HK-2 (cell line): ENCODE data around the gene KRTAP10-2.
"Not testable (repeated sequence)": the region's sequence is repeated elsewhere in the genome, so short reads cannot be mapped to it uniquely, and the experiment has no call there.

ENCODE experiments used
- DNase-seq: peaks from one replicate; pipeline ENCODE4 v3.0.0-alpha.2; 2018; ENCODE audit not compliant: unreplicated experiment

The KRTAP10-2 gene

DNA sequence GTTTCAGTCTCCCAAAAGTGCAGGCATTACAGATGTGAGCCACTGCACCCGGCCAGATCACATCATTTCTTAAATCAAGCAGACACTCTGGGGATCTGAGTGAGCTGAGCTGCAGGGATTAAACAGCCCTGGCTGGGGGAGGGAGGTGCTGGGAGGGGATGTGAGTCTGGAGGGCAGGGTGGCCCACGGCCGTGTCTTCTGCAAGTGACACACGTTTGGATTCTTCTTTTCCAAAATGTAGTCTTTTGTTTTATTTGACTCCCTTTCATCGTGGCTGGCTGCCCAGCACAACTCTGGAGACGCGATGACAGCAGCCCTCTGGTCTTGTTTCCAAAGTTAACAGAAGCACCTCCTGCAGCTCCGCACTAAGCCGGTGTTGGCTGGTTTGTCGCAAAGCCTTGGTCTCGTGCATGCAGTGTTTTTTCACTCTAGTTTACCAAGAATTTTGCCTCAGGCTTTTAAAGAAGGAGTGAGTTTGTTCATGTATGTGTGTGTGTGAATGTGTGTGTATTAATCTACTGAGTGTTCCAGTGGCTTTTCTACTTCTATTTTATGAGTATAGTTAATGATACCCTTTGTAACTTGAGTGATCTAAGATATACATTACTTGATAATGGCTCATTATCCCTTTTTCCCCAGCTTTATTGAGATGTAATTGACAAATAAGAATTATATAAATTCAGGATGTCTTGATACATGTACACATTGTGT is 31.9 kb upstream of the KRTAP10-2 start:
- no peak for DNase-seq

DNA sequence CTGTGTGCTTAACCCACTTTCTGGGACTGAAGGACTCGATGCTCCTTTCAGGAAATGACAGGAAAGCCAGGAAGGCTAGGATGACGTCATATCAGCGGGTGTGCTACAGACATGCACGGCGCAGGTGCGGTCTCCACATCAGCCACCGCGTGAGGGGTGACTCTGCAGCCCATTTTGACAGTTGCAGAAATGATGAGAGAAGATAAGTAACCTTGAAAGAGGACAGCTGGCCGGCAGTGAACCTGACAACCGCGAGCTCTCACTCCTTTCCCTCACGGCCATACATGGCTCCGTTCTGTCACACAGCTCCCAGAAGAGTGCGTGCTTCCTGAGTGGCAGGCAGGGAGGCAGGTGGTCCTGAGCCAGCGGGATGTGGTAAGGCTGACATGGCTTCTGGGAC is 30.8 kb upstream of the KRTAP10-2 start:
- no peak for DNase-seq

DNA sequence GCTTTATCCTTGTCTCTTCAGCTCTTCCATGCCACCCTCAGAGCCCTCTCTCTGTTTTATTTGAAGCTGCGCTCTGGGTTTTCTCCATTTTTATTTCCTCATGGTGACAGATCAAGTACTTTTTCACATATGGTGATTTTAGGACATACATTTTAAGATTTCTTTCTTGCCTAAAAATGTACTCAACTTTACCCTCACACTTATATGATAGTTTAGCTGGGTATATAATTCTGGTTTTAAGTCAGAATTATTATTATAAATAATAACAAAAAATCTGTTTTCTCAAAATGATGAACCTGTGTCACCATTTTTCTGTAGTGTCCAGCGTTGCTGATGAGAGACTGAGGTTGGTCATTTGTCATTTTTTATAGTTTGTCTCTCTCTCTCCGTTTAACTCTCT is 29.9 kb upstream of the KRTAP10-2 start:
- no peak for DNase-seq

DNA sequence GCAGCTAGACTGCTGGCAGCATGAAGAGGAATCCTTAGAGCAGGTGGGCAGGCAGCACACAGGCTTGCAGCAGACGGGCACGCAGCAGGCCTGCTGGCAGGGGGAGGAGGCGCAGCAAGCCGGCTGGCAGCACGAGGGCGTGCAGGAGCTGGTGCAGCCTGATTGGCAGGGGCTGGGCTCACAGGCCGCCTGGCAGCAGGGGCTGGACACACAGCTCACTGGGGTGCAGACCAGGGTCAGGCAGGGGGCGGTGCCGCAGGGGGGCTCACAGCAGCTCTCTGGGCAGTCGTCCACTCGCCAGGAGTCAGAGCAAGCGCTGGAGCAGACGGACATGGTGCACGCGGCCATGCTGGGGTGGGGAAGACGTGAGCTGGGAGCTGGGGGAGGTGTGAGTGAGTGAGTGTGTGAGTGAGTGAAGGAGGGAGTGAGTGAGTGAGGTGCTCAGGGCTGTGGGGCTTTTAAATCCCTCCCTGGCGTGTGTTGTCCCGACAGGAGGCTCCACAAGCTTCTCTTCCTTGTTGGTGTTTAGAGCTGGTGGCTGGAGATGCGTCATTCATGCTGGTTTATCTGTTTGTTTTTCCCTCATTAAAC is 29.0 kb upstream of the KRTAP10-2 start, which contains the start of gene KRTAP10-5:
KRTAP10-5 (minus strand) TSS at position 374 of the 591 bp plus-strand sequence; CDS start at position 348, 26 bp downstream.
- not testable (repeated sequence) for DNase-seq

DNA sequence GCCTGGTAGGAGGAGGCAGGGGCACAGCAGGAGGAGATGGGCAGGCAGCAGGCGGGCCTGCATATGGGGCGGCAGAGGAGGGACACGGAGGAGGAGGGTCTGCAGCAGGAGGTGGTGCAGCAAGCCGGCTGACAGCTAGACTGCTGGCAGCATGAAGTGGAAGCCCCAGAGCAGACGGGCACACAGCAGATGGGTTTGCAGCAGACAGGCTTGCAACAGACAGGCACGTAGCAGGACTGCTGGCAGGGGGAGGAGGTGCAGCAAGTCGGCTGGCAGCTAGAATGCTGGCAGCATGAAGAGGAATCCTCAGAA is 28.5 kb upstream of the KRTAP10-2 start:
- no peak for DNase-seq

DNA sequence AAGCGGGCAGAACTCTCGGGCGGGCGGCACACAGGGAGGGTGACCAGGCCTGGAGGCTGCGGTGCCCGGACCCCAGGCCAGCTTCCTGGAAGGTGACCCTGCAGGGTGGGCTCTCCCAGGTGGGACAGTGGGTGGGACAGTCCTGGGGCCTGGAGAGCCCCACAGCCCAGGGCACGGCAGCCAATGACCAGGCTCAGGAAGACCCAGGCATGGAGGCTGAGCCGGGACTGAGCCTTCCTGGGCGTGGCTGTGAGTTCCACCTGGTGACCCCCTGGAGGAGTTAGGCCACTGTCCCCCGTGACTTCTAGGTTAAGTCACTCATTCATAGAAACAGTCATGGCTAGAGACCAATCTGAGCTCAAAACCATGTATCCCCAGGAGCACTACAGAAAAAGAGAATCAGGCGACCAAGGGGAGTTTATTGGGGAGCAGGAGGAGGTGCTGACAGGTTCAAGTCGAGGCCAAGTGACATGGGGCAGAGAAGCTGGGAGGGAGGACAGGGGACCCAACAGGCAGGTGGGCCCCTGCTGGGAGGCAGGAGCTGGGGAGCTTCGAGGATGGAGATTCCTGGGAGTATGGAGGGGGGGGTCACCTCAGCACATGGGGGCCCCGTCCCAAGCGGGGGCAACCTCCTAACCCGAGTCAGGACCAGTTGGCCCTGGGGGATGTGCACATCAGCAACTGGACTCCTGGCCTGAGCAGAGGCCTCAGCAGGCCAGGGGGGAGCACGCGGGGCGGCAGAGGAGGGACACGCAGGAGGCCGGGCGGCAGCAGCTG is 27.9 kb upstream of the KRTAP10-2 start:
- no peak for DNase-seq

DNA sequence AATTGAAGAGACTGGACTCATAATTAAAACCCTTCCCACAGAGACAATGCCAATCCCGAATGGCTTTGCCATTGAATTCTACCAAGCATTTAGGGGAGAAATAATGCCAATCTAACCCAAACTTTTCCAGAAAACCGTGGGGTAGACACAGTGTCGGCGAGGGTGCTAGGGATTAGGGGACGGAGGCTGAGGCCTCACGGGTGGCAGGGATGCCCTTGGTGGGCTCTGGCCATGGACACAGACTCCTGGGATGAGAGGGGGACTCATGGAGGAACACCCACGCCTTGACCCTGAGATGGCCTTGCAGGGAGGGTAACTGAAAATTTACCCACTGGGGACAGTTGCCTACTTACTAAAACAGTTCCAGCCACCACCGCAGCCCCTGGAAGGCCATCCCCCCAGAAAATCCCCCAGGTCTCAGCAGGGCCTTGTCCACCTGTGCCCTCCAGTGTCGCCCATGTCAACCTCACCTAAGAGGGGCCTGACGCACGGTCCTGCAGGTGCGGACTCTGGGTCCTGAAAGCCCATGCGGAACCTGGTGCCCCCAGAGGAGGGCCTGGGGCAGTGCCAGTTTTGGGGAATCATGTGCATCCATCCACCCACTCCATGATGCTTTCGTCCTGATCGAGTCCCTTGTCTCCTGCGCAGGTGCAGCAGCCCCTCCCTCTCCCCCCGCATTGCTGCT is 27.2 kb upstream of the KRTAP10-2 start:
- no peak for DNase-seq

DNA sequence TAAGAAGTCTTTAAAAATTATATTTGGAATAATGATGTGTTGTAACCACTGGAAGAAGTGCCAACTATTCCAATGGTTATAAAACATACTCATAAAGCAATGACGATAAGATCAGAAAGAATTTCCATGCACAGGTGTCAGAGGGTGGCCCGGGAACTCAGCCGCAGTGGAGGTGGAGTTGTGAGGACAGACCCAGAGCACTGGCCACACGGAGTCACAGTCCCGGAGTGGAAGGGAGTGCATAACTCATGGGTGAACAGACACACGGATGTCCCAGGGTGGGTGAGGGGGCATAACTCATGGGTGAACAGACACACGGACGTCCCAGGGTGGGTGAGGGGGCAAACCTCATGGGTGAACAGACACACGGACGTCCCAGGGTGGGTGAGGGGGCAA is 24.7 kb upstream of the KRTAP10-2 start:
- DNase-seq: no peak

DNA sequence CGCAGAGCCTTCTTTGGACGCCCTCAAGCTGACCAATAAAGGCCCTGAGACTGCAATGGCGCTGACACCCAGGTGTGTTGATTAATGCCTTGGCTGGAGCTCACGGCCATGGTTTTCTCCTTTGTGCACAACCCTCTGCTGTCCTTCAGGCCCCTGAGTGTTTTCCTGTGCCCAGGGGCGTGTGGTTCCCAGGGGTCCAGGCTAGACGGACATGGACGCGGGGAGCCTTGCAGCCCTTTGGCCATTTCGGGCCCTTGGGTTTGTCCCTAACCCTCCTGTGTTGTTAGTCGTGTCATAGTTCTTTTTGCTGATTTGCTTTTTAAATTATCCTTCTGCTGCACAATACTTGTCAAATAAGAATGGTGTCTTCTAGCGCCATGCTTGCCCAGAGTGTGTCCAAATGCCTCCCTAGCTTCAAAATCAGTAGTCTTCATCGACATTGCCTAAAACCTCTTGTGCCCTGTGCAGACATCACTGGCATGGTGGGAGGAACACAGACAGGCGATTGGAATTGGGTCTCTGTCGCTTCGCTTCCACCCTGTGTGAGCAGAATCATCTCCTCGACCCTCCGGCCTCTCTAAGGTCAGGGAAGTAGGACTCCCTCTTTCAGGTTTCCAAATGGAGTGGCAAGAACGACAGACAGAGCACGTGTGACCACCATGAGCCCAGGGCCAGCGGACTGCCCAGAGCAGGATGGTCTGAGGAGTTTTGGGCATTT is 24.2 kb upstream of the KRTAP10-2 start:
- DNase-seq: no peak

DNA sequence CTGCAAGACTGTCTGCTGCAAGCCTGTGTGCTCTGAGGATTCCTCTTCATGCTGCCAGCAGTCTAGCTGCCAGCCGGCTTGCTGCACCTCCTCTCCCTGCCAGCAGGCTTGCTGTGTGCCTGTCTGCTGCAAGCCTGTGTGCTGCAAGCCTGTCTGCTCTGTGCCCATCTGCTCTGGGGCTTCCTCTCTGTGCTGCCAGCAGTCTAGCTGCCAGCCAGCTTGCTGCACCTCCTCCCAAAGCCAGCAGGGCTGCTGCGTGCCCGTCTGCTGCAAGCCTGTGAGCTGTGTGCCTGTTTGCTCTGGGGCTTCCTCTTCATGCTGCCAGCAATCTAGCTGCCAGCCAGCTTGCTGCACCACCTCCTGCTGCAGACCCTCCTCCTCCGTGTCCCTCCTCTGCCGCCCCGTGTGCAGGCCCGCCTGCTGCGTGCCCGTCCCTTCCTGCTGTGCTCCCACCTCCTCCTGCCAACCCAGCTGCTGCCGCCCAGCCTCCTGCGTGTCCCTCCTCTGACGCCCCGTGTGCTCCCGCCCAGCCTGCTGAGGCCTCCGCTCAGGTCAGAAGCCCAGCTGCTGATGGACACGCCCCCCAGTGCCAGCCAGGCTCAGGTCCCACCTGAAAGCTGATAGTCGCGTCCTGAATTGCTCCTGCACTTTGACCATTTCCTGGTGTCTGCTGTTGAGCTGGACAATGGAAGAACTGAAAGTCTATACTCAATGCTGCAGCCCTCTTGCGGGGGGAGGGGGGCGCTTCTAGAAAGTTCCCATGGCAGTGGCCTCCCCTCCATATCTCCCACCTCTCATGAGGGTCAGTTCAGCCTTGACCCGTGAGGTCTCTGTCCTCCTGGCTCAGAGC is 23.4 kb upstream of the KRTAP10-2 start:
- no peak for DNase-seq

DNA sequence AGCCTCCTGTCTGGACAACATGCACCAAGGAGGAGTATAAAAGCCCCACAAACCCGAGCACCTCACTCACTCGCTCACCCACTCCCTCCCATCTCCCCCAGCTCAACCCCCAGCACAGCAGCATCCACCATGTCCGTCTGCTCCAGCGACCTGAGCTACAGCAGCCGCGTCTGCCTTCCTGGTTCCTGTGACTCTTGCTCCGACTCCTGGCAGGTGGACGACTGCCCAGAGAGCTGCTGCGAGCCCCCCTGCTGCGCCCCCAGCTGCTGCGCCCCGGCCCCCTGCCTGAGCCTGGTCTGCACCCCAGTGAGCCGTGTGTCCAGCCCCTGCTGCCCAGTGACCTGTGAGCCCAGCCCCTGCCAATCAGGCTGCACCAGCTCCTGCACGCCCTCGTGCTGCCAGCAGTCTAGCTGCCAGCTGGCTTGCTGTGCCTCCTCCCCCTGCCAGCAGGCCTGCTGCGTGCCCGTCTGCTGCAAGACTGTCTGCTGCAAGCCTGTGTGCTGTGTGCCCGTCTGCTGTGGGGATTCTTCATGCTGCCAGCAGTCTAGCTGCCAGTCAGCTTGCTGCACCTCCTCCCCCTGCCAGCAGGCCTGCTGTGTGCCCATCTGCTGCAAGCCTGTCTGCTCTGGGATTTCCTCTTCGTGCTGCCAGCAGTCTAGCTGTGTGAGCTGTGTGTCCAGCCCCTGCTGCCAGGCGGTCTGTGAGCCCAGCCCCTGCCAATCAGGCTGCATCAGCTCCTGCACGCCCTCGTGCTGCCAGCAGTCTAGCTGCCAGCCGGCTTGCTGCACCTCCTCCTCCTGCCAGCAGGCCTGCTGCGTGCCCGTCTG is 22.5 kb upstream of the KRTAP10-2 start, which contains the start of gene KRTAP10-4:
KRTAP10-4 (plus strand) TSS at position 100 of the 827 bp plus-strand sequence; CDS start at position 130, 30 bp downstream.
- DNase-seq: not testable (repeated sequence)

DNA sequence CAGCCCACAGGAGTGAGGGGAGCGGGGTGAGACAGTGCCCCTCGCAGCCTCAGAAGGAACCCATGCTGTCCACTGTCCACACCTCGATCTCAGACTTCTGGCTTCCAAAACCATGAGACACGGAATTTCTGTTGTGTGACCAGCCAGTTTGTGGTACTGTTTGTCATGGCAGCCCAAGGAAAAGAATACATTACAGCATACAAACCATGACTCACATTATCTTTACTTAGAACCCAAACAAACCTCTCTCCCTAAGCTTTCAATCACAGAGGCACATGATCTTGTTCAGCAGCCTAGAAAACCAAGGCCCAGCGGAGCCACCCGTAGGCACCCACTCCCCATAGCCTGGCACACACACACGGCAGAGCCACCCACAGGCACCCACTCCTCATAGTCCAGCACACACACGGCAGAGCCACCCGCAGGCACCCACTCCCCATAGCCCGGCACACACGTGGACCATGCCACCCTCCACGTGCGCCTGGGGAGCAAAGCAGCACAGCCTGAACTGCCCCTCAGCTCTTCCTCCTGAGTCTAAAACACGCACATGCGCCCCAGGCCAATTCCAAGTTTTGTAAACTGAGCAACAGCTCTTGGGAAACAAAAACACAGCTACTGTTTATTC is 21.8 kb upstream of the KRTAP10-2 start:
- no peak for DNase-seq

DNA sequence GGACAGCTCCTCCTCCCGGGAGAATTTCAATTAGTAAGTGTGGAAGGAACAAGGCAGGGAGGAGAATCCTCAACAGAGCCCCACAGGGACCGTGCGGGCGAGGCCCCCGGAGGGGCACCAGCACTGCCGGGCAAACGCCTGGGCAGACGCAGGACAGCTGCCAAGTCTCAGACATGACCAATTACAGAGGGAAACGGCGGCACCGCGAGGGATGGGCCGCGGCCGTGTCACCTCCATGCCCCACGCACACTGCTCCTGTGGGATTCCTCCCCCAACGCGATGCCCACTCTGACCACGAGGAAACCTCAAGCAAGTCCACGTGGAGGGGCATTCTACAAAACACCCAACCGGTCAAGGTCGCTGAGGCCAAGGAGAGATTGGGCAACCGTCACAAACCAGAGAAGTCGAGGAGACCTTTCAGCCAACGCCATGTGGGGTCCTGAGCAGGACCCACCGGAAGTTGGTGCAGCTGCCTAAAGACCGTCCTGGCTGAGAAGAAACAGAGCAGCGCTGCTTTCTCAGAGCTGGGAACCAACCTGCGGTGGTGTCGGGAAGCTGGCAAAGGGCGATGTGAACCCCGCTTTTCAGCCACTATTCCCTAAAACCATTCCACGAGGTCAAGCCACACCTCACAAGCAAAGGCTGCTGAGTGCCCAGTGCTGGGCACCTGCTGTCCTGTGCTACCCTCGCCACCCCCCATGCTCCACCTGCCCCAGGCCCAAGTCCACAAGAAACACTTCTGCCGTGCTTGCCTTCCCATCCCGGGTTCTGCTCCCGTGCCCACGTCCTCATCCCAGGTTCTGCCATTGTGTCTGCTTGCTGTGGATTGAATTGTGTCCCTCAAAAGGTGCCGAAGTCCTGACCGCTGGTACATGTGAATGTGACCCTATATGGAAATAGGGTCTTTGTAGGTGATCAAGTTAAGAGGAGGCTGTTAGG is 20.8 kb upstream of the KRTAP10-2 start:
- no peak for DNase-seq

DNA sequence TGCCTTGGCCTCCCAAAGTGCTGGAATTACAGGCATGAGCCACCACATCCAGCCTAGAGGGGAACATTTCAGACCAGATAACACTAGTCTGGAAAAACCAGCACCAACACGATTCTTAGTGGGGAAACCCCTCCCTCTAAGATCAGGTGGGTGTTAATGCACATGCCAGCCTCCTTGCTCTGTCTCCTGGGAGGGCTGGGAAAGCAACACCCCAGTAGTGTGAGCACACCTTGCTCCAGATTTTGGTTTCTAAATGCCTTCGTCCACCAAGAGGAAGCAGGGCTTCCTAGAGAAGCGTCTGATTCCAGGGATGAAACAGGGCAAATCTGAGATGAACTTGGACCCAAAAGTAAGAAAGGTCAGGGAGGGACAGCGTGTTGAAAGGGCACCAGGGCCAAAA is 20.0 kb upstream of the KRTAP10-2 start:
- DNase-seq: no peak

DNA sequence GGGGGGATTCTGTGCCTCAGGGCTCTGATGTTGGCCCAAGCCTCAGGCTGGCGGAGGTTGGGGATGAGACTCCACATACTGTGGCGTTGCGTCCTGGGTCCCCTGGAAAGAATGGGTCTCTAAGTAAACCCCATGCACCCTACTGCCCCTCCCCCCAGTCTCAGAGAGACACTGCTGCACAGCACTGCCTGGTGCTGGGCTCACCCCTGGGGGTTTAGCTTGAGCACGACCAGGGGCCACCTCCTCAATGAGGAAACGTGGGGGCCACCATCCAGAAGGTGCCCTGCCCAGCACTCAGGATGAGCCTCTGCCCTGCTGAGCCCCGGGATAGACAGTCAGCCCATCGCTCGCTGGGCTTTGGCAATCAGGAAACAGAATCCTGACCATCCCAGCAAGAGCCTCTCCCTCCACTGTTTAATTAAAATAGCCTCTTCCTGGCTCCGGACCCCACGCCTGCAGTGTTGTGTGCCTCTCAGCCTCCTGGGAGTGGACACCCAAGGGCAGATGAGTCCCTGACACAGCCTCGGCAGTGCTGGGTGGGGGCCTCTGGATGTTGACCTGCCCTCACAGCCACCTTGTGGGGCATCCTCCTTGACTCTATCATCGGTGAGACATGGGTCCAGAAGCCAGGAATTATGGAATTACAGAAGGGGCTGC is 18.7 kb upstream of the KRTAP10-2 start:
- no peak for DNase-seq

DNA sequence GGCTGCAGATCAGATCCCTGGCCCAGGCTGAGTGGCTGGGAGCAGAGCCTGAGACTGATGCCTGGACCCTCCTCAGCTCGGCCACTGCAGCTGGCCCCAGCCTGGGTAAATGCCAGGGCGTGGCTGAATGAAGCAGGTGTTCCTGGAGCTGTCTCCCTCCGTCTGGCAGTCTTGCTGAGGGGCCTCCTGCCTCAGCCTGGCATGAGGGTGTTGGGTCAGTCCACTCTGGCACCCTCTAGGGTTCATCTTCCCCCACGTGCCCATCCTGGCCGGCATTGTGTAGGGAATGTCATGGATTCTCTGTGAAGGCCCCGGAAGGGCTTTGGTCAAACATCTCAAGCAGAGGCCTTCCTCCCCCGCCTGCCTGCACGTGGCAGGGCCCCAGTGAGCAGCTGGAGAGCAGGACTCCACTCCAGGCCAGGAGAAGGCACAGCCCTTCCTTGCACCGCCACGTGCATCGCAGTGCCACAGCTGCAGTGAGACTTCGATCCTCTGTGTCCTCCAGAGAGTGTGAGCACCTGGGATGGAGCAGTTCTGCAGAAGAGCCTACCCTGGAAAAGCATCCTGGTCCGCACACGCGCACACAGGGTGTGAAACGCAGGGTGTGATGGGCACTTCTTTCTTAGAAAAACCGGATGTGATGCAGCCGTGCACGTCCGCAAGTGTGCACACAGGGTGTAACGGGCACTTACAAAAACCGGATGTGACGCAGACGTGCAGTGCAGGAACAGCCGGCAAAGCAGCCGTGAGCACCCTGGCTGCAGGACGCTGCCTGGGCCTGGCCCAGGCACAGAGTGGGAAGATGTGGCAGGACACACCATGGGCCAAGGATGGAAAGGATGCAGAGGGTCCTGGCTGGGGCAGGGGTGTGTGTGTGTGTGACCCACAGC is 17.6 kb upstream of the KRTAP10-2 start:
- DNase-seq: no peak

DNA sequence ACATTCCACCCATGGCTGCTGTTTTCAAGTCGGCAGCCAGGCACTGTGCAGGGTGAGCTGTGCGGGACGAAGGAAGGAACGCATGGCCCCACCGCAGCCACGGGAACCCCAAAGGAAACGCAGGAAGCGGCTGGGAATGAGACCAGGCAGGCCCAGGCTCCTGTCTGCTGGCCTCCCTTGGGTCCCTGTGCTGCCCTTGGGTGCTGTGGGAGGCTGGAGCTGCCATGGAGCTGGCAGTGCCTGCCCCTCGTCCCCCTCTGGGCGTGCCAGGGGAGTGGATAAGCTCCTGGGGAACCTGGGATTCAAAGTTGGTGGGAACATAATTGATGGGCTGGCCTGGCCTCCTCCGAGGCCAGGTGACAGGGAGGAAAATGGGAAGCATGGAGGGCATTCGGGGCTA is 17.0 kb upstream of the KRTAP10-2 start:
- DNase-seq: no peak
